Activated T-cell treated with anti-CD3 and anti-CD28 coated beads, Interleukin-2, amount 50 U/mL, for 4 hours (primary cell): ENCODE measurements around the gene SPRN. TPM values are rescaled to one million over a fixed set of nuclear protein-coding genes. Genes with fewer than 3 reads are reported as not detected.
"Not testable (repeated sequence)": the region's sequence is repeated elsewhere in the genome, so short reads cannot be mapped to it uniquely, and the experiment has no call there.

Source experiments
- ATAC-seq, 2 donors: fragments of 200-7000 bp; cut with Tn5 transposase; one replicate each; pipeline ENCODE4 v1.10.0; 2021
- DNase-seq: peaks from one replicate; pipeline ENCODE4 v3.0.0-alpha.2; 2020
- H3K27me3 Mint-ChIP-seq: one replicate; pipeline ENCODE4 v1.8.0; 2021; ENCODE audit warnings: low read depth, mixed read lengths
- H3K36me3 Mint-ChIP-seq: one replicate; pipeline ENCODE4 v1.8.0; 2022; ENCODE audit warnings: mixed read lengths; ENCODE audit not compliant: insufficient read depth
- H3K4me1 Mint-ChIP-seq: one replicate; pipeline ENCODE4 v1.8.0; 2021; ENCODE audit warnings: low read depth, mixed read lengths
- H3K4me3 Mint-ChIP-seq: one replicate; pipeline ENCODE4 v1.8.0; 2021; ENCODE audit warnings: mild to moderate bottlenecking, moderate library complexity, mixed read lengths
- H3K9me3 Mint-ChIP-seq: one replicate; pipeline ENCODE4 v1.8.0; 2021; ENCODE audit warnings: mixed read lengths
- total RNA-seq, 3 donors: library from RNA; stranded (reverse); gene quantifications; one replicate each; pipeline ENCODE4 v1.2.1, GENCODE V29; 2021

Gene SPRN
- total RNA-seq, 3 donors from 2014 or later: not detected

DNA sequence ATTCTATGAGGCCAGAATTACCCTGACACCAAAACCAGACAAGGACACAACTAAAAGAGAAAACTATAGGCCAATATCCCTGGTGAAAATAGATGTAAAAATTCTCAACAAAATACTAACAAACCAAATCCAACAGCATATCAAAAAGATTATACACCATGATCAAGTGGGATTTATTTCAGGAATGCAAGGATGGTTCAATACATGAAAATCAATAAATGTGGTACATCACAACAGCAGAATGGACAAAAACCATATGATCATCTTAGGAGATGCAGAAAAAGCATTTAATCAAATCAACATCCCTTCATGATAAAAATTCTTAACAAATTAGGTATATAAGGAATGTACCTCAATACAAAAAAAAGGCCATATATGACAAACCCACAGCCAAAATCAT is 23.7 kb upstream of the SPRN start:
- ATAC-seq: no peak
- Mint-ChIP-seq H3K4me1 (peaks cover under 1% of the 10 kb centered on the region), H3K27me3 (no peaks in the 10 kb centered on the region), H3K4me3 (no peak overlapping the region), H3K36me3 (peaks cover 13% of the 10 kb centered on the region), H3K9me3 (peaks cover 29% of the 10 kb centered on the region)
- DNase-seq: no peak

DNA sequence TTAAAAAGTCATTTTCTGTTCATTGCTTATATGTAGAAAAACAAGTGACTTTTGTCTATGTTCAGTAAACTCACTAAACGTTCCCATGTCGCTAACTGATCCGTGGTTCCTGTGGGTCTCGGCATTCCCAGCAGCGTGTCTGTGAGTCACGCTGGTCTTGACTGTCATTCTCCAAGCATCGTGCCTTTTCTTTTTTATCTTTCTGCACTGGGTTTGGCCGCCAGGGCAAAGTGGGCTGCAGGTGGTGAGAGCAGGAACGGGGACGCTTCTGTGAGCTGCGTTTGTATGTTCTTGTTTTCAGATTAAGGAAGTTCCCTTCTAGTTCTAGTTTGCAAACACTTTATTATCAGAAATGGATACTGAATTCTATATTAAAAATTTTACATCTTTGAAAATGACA is 22.6 kb upstream of the SPRN start:
- Mint-ChIP-seq H3K4me1 (peaks cover 12% of the 10 kb centered on the region), H3K4me3 (no peak overlapping the region), H3K9me3 (peaks cover 29% of the 10 kb centered on the region), H3K27me3 (no peaks in the 10 kb centered on the region), H3K36me3 (peaks cover 13% of the 10 kb centered on the region)
- ATAC-seq (no peak), DNase-seq (no peak)

DNA sequence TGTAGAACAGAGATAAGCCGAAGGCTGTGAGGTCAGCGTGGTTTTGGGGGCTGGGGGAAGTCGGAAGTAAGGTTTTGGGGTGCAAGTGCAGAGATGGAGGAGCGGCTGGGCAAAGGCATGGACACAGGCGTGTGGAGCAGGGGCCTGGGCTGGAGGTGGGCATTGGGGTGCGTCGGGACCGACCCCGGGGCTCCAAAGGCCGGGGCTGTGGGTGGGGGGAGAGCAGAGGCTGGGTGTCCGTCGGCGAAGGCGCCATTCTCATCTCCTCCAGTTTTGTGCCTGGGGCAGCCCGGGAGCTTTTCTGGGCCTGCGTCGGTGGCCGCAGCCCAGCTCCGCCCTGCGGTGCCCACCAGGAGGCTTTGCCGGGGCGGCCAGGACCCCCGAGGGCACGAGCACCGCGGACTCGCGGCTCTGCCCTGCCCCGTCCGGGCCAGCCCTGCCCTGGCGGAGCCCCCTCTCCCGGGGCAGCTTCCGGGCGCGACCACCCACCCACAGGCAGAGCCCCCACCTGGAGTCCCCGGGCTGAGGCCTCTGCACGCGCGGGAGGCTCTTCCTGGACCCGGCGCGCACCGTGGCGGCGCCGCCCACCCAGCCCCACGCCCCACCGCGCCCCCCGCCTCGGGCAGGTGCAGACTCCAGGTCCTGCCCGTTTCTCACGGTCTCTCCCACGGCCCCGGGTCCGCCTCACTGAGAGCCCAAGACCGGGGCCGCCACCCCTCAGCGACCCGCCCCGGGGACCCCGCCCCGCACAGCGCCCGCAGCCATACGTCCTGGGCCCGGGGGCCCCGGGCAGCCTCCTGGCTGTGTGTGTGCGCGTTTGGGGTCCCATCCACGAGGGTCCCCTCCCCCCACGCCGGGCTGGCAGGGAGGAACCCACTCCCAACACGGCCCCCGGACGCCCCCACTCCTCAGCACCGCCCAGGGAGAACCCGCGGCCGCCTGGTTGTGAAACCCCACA is 21.6 kb upstream of the SPRN start:
- H3K4me3 Mint-ChIP-seq: no peak overlapping the region
- H3K27me3 Mint-ChIP-seq: no peaks in the 10 kb centered on the region
- no peak for DNase-seq
- H3K4me1 Mint-ChIP-seq: peaks cover 16% of the 10 kb centered on the region
- ATAC-seq: no peak
- H3K9me3 Mint-ChIP-seq: peaks cover 25% of the 10 kb centered on the region
- H3K36me3 Mint-ChIP-seq: peaks cover 13% of the 10 kb centered on the region

DNA sequence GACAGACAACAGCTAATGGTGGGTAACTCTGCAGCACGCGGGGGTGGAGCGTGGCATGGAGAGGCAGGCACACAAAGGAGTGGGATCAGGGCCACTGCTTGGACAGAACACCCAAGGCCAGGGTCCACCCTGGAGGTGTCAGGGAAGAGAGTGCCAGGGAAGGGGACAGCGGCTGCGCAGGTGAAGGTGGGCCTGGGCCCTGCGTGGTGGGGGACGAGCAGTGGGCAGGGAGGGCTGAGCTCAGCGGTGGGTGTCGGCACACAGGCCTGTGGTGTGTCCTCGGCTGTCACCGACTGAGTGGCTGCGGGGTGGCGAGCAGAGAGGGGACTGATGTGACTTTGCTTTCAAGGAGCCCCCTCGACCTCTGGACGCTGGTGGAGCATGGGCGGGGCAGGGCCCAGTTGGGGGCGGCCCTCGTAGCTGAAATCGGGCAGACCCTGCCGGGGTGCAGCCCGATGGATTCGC is 20.9 kb upstream of the SPRN start:
- Mint-ChIP-seq H3K36me3 (peaks cover 13% of the 10 kb centered on the region), H3K9me3 (peaks cover 25% of the 10 kb centered on the region), H3K4me3 (no peak overlapping the region), H3K27me3 (no peaks in the 10 kb centered on the region), H3K4me1 (peaks cover 16% of the 10 kb centered on the region)
- ATAC-seq (no peak), DNase-seq (no peak)

DNA sequence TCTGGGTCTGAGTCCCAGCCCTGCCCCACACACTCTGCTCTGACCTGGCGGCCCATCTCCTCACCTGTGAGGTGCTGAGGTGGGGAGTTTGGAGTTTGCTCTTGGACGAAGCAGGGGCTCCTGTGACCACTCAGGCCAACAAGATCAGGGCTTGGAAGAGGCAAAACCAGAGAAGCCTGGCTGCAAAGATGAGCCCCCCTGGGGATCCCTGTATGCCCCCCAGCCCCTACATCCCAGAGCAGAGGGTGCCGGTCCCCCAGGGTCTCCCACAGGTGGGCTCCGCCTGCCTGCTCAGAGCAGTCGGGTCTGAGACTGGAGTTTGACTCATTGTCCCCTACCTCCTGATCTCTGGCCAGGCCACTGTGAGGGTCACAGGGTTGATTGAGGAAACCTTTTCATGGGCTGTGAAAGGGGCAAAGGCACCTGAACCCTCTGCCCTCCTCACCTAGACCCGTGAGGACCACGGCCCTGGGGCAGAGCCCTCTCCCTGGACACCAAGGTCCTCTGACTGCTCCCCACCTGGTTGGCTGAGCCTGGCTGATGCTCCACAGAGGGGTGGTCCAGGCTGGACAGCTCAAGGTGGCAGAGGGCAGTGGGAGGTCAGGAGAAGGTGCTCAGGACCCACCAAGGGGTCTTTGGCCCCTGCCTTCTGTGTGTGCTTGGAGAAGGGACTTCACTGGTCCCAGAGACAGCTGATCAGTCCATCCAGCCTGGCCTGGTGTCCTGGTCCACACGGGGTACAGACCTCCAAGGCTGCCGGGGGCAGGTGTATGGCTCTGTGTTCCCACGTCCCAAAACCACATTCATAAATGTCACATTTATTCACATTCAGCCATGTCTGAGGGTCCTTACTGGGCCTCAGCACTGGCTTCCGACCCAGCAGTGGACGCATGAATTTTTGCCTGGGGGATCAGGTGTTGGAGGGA is 20.2 kb upstream of the SPRN start:
- Mint-ChIP-seq H3K27me3 (no peaks in the 10 kb centered on the region), H3K9me3 (peaks cover 25% of the 10 kb centered on the region), H3K36me3 (peaks cover 13% of the 10 kb centered on the region), H3K4me1 (peaks cover 16% of the 10 kb centered on the region), H3K4me3 (no peak overlapping the region)
- no peak for ATAC-seq
- no peak for DNase-seq

DNA sequence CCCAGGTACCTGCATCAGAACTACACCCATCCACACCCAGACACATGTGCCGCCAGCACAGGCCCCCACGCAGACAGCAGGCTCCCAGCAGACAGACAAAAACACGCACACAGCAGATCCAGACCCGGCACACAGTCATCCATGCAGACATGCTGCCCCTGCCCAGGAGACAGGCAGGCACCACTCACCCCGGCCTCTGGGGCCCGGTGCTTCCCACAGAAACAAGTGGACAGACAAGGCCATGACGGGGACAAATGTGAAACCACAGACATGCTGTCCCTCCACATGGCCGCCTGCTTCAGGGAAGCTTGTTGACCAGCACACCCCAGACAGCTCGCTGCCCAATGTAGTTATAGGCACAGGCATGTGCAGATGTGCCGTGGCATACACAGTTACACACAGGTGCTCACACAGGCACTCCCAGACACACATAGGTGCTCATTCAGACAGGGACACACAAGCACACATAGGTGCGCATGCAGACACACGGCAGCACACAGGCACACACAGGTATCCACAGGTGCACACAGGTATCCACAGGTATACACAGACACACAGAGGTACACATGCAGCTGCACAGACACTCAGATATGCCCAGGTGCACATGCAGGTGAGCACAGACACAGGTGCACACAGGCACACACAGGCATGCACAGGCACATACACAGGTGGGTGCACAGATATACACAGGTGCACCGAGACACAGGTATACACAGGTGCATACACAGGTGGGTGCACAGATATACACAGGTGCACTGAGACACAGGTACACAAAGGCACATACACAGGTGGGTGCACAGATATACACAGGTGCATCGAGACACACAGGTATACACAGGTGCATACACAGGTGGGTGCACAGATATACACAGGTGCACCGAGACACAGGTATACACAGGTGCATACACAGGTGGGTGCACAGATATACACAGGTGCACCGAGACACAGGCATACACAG is 18.8 kb upstream of the SPRN start:
- Mint-ChIP-seq H3K9me3 (peaks cover 17% of the 10 kb centered on the region), H3K27me3 (no peaks in the 10 kb centered on the region), H3K4me3 (no peak overlapping the region), H3K4me1 (peaks cover 27% of the 10 kb centered on the region), H3K36me3 (peaks cover 11% of the 10 kb centered on the region)
- ATAC-seq: no peak
- no peak for DNase-seq

DNA sequence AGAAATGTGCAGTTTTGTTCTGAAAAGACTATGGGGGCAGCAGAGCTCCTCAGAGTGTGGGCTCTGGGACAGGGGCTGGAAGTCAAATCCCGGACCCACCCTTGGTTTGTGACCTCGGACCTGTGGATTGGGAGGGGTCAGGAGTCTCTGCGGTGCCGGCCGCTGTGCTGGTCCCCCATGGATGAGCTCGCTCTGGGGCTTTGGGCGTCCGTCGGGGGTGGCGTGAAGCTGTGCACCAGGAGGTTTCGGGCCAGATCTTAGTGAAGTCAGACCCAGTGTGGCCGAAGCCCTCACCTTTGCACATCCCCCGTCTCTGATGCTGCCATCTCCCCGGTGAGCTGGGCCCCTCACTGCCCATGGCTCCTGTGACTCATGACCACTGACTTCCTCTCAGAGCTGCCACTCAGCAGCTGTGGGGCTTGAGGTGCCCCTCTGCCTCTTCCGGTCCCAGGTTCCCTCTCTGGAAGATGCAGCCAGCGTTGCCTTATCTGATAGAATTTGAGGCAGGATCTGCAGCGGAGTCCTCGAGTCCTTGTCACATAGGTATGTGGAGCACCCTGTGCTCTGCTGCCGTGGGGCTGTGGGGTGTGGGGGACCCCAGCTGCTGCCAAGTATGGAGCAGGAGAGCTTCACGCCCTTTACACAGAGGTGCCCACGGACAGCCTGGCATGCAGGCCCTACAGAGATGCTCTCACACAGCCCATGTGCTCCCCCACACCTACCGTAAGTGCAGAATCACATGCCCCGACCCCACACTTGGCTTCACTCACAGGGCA is 18.0 kb upstream of the SPRN start:
- ATAC-seq (peak; percentile 57 to 71), DNase-seq (no peak)
- peaks cover 31% of the 10 kb centered on the region for H3K4me1 Mint-ChIP-seq
- H3K27me3 Mint-ChIP-seq: peaks cover under 1% of the 10 kb centered on the region
- peaks cover 5% of the 10 kb centered on the region for H3K36me3 Mint-ChIP-seq
- H3K9me3 Mint-ChIP-seq: peaks cover 9% of the 10 kb centered on the region
- no peak overlapping the region for H3K4me3 Mint-ChIP-seq

DNA sequence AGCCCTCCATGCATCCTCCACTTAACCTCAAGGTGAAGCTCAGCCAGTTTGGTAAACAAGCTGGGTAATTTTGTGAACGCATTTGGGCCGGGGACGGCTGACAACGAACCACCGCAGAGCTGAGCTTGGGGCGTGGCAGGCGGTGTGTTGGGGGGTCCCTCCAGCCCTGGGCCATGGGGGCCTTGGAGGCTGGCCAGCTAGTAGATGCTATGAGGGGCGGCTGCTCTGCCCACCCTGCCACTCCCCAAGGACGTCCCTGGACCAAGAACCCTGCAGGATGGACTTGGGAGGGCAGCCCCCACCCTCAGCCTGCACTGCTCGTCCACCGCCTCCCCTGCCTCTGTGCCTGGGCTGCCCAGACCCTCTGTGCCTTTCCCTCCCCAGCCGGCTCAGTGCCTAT is 17.4 kb upstream of the SPRN start:
- H3K9me3 Mint-ChIP-seq: peaks cover 6% of the 10 kb centered on the region
- no peak for DNase-seq
- H3K4me1 Mint-ChIP-seq: peaks cover 31% of the 10 kb centered on the region
- H3K4me3 Mint-ChIP-seq: no peak overlapping the region
- peaks cover 4% of the 10 kb centered on the region for H3K27me3 Mint-ChIP-seq
- ATAC-seq: no peak
- peaks cover 3% of the 10 kb centered on the region for H3K36me3 Mint-ChIP-seq

DNA sequence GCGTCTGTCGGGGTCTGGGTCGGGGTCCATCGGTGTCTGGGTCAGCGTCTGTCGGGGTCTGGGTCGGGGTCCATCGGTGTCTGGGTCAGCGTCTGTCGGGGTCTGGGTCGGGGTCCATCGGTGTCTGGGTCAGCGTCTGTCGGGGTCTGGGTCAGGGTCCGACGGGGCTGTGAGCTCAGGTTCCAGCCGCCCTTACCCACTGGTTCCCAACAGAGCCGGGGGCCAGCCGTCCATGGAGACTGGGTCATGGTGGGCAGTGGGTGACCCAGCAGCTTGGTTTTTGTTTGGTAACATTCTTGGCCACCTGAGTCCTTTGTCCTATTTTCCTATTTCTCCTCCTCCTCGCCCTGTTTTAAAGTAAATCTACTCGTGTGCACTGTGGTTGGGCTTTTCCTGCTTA is 16.9 kb upstream of the SPRN start:
- H3K4me1 Mint-ChIP-seq: peaks cover 31% of the 10 kb centered on the region
- not testable (repeated sequence) for H3K4me3 Mint-ChIP-seq, H3K27me3 Mint-ChIP-seq, H3K9me3 Mint-ChIP-seq, H3K36me3 Mint-ChIP-seq, DNase-seq, ATAC-seq

DNA sequence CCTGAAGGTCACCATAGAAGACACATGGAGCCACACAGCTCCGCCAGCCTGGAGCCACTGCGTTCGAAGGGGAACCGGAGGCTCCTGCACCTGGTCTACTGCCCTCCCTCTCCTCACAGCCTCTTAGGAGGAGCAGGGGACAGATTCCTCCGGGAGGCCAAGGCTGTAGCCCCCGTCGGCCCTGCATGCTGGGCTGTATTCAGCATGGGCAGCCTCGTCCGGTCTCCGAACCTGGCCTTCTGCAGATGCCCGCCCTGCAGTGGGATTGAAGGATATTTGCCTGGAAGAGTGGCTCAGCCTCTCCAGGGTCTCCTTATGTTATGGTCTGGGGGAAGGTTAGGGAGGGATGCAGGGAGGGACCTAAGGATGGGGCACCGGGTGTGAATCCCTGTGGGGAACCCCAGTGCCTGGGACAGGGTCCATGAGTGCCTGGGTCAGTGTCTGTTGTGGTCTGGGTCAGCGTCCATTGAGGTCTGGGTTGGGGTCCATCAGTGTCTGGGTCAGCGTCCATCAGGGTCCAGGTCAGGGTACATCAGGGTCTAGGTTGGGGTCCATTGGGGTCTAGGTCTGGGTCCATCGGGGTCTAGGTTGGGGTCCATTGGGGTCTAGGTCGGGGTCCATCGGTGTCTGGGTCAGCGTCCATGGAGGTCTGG is 16.3 kb upstream of the SPRN start:
- Mint-ChIP-seq H3K4me1 (peaks cover 31% of the 10 kb centered on the region), H3K4me3 (no peak overlapping the region), H3K27me3 (peaks cover 8% of the 10 kb centered on the region), H3K36me3 (peaks cover 1% of the 10 kb centered on the region), H3K9me3 (peaks cover 3% of the 10 kb centered on the region)
- DNase-seq (peak; percentile 4), ATAC-seq (no peak)

DNA sequence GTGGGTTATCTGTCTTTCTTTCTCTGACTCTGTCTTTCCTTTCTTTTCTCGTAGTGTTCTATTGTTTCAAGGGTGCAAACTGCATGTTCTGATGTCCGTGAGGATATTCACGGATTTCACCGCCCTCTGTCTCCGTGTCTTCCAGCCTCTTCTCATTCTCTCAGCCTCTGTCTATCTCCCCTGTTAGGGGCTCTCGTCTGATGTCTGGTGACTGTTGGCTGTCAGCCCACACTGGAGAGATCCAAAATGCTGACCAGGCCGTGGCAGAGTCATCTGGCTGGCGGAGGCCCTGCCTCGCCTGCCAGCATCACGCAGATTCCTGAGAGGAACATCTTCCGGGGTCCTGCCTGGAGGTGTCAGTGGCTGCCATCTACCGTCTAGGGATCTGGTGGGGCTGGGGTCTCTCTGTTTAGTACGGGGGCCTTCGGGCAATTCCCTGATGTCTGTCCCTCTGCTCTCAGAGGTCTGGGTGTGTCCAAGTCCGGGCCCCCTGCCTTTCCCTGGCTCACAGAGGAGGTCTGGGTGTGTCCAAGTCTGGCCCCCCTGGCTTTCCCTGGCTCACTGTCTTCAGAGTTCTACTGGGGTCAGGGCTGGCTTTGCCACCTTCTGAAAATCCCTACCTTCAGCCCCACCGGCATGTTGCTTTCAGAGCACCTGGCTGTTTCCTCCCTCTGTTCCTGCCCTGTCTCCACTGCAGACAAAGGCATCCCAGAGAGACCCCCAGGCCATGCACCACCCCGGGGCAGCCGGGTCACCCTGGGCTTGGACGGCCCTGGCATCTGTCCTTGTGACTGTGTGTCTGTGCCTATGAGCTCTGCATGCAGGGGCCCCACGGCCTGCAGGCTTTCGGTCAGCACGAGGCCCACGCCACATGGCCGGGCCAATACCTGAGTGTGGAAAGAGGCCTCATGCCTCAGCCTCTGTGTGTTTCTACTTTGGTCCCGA is 15.4 kb upstream of the SPRN start:
- Mint-ChIP-seq H3K4me1 (peaks cover 31% of the 10 kb centered on the region), H3K4me3 (no peak overlapping the region), H3K9me3 (peaks cover 3% of the 10 kb centered on the region), H3K27me3 (peaks cover 8% of the 10 kb centered on the region), H3K36me3 (peaks cover 1% of the 10 kb centered on the region)
- ATAC-seq: no peak
- no peak for DNase-seq
